Measurements from ENCODE around the gene WNT1. TPM values are rescaled to one million over a fixed set of nuclear protein-coding genes. Genes with fewer than 3 reads are reported as not detected.

WNT1 gene
- total RNA-seq, 1 donor from 2014 or later = not detected

- DNase-seq (ENCODE audit: low spot score, unreplicated experiment) = no peak
- Mint-ChIP-seq H3K4me3 (ENCODE audit: low read depth) (no peak overlapping the region), H3K9me3 (ENCODE audit: low read depth) (no peaks in the 10 kb centered on the region), H3K36me3 (ENCODE audit: insufficient read depth) (peaks cover 10% of the 10 kb centered on the region), H3K27me3 (no peaks in the 10 kb centered on the region), H3K27ac (peak overlapping the region; percentile 45), H3K4me1 (ENCODE audit: low read depth) (no peaks in the 10 kb centered on the region)
- no peak for TF ChIP-seq CTCF (IDR thresholded peaks at IDR 0.05; ENCODE audit: unreplicated experiment)
Observed at GRCh38 chr12:49030714-49031572, 52.8 kb downstream of the WNT1 start.

GRCh38 chr12:49031573-49032161, 53.5 kb downstream of the WNT1 start:
- H3K4me1 Mint-ChIP-seq (ENCODE audit: low read depth) = no peaks in the 10 kb centered on the region

More at GRCh38 chr12:49031573-49032161, 53.5 kb downstream of the WNT1 start:
- Mint-ChIP-seq H3K4me3 (ENCODE audit: low read depth) (no peak overlapping the region), H3K27ac (no peak overlapping the region), H3K9me3 (ENCODE audit: low read depth) (no peaks in the 10 kb centered on the region), H3K27me3 (no peaks in the 10 kb centered on the region), H3K36me3 (ENCODE audit: insufficient read depth) (peaks cover 12% of the 10 kb centered on the region)
- TF ChIP-seq CTCF (IDR thresholded peaks at IDR 0.05; ENCODE audit: unreplicated experiment) = no peak
- no peak for DNase-seq (ENCODE audit: low spot score, unreplicated experiment)

Other genes starting within 250 kb of the WNT1 start
- 120 and 128 TPM in 2 replicates for gene ADCY6, start 189.2 kb upstream of the WNT1 start, total RNA-seq
- 72.3 and 73.9 TPM in 2 replicates for gene CACNB3, start 159.8 kb upstream of the WNT1 start, total RNA-seq
- 116 and 129 TPM in 2 replicates for gene DDX23, start 126.2 kb upstream of the WNT1 start, total RNA-seq
- gene RND1, start 112.5 kb upstream of the WNT1 start, total RNA-seq = 12.4 and 12.5 TPM in 2 replicates
- 21.9 and 22.5 TPM in 2 replicates for gene FKBP11, start 52.8 kb upstream of the WNT1 start, total RNA-seq
- gene ARF3, start 20.8 kb upstream of the WNT1 start, total RNA-seq = 135 and 149 TPM in 2 replicates
- 0.17 TPM in 1 of 2 replicates, not detected in the other for gene WNT10B, start 6.6 kb upstream of the WNT1 start, total RNA-seq
- gene DDN, start 21.1 kb downstream of the WNT1 start, total RNA-seq = 0.40 and 0.57 TPM in 2 replicates
- 52.7 and 59.4 TPM in 2 replicates for gene PRKAG1, start 40.5 kb downstream of the WNT1 start, total RNA-seq
- gene KMT2D, start 82.5 kb downstream of the WNT1 start, total RNA-seq = 130 and 132 TPM in 2 replicates
- 0.72 and 0.75 TPM in 2 replicates for gene RHEBL1, start 91.7 kb downstream of the WNT1 start, total RNA-seq
- gene DHH, start 116.5 kb downstream of the WNT1 start, total RNA-seq = 0.29 and 0.34 TPM in 2 replicates
- 142 and 143 TPM in 2 replicates for gene LMBR1L, start 132.5 kb downstream of the WNT1 start, total RNA-seq
- gene TUBA1B, start 153.1 kb downstream of the WNT1 start, total RNA-seq = 985 and 1,023 TPM in 2 replicates
- gene TUBA1A, start 210.8 kb downstream of the WNT1 start, total RNA-seq = 628 and 652 TPM in 2 replicates

Measured in progenitor cell of endocrine pancreas (in vitro differentiated cells).